Activated naive CD8-positive, alpha-beta T cell treated with anti-CD3 and anti-CD28 coated beads, Interleukin-2, amount 10 ng/mL, durations not matched to agents 7 days and 5 days (primary cell): ENCODE data around the gene MAP3K7. TPM values are rescaled to one million over a fixed set of nuclear protein-coding genes. Genes with fewer than 3 reads are reported as not detected.

Experiments
- ATAC-seq: fragments of 150-1000 bp; cut with Tn5 transposase; one replicate; pipeline ENCODE4 v1.10.0; 2021; ENCODE audit warnings: low read depth, moderate library complexity
- POLR2A ChIA-PET: fragments of 350-600 bp; sonication (Branson Sonifier 250); formaldehyde crosslinking; loops from one replicate; lab custom pipeline; 2021; ENCODE audit warnings: antibody characterized with exemption; lab: Charles Lee
- DNase-seq: peaks from one replicate; pipeline ENCODE4 v3.0.0; 2021
- H3K27ac Mint-ChIP-seq: one replicate; pipeline ENCODE4 v1.8.0; 2022; ENCODE audit warnings: mild to moderate bottlenecking, mixed read lengths
- H3K27me3 Mint-ChIP-seq: one replicate; pipeline ENCODE4 v1.8.0; 2022; ENCODE audit warnings: mild to moderate bottlenecking, moderate library complexity, mixed read lengths
- H3K36me3 Mint-ChIP-seq: one replicate; pipeline ENCODE4 v1.8.0; 2021; ENCODE audit warnings: mild to moderate bottlenecking, mixed read lengths
- H3K4me1 Mint-ChIP-seq: one replicate; pipeline ENCODE4 v1.8.0; 2021; ENCODE audit warnings: mixed read lengths
- H3K4me3 Mint-ChIP-seq: one replicate; pipeline ENCODE4 v1.8.0; 2022; ENCODE audit warnings: mild to moderate bottlenecking, moderate library complexity, mixed read lengths
- H3K9me3 Mint-ChIP-seq: one replicate; pipeline ENCODE4 v1.8.0; 2021; ENCODE audit warnings: mixed read lengths
- total RNA-seq, 2 experiments: library from RNA; stranded (reverse); gene quantifications; one replicate each; pipeline ENCODE4 v1.2.3, GENCODE V29; 2021

MAP3K7 gene
- total RNA-seq, 2 experiments from 2014 or later: 29.9 to 30.2 TPM

GRCh38 chr6:90596967-90597539, 10.2 kb upstream of the MAP3K7 start:
- Mint-ChIP-seq H3K27ac (no peak overlapping the region), H3K36me3 (no peaks in the 10 kb centered on the region), H3K27me3 (peaks cover 55% of the 10 kb centered on the region), H3K4me1 (peaks cover 3% of the 10 kb centered on the region), H3K9me3 (no peaks in the 10 kb centered on the region), H3K4me3 (no peak overlapping the region)
- POLR2A ChIA-PET: no interaction called here
- DNase-seq (no peak), ATAC-seq (no peak)

- Mint-ChIP-seq H3K9me3 (no peaks in the 10 kb centered on the region), H3K36me3 (no peaks in the 10 kb centered on the region), H3K4me1 (peaks cover 3% of the 10 kb centered on the region), H3K27ac (no peak overlapping the region), H3K4me3 (no peak overlapping the region), H3K27me3 (peaks cover 51% of the 10 kb centered on the region)
- POLR2A ChIA-PET: no interaction called here
- no peak for DNase-seq
- no peak for ATAC-seq
Observed at GRCh38 chr6:90595854-90596253, 9.0 kb upstream of the MAP3K7 start.

- Mint-ChIP-seq H3K27me3 (peaks cover 8% of the 10 kb centered on the region), H3K27ac (peak overlapping the region; percentile 94), H3K4me1 (peaks cover 34% of the 10 kb centered on the region), H3K9me3 (no peaks in the 10 kb centered on the region), H3K4me3 (peak overlapping the region; percentile 97), H3K36me3 (no peaks in the 10 kb centered on the region)
- POLR2A ChIA-PET: interaction anchor here (0.6 to 1.4 kb wide), 3 partner anchors 53 to 1236 kb away, joined by 3 to 5 read pairs (median 4); no protein-coding TSS in a partner anchor
- ATAC-seq (peak; percentile 35), DNase-seq (no peak)
Observed at GRCh38 chr6:90586546-90586835, 381 bp downstream of the MAP3K7 start.

GRCh38 chr6:90584636-90585255, 2.1 kb downstream of the MAP3K7 start:
- peaks cover 8% of the 10 kb centered on the region for H3K27me3 Mint-ChIP-seq
- peak overlapping the region; percentile 97 for H3K4me3 Mint-ChIP-seq
- no peaks in the 10 kb centered on the region for H3K9me3 Mint-ChIP-seq
- H3K36me3 Mint-ChIP-seq: no peaks in the 10 kb centered on the region
- no peak overlapping the region for H3K27ac Mint-ChIP-seq
- ATAC-seq (no peak), DNase-seq (no peak)
- H3K4me1 Mint-ChIP-seq: peaks cover 35% of the 10 kb centered on the region
- POLR2A ChIA-PET: no interaction called here

GRCh38 chr6:90583836-90584481, 2.9 kb downstream of the MAP3K7 start:
- ATAC-seq: no peak
- Mint-ChIP-seq H3K36me3 (no peaks in the 10 kb centered on the region), H3K9me3 (no peaks in the 10 kb centered on the region), H3K4me1 (peaks cover 35% of the 10 kb centered on the region), H3K4me3 (peak overlapping the region; percentile 33), H3K27me3 (peaks cover 5% of the 10 kb centered on the region), H3K27ac (no peak overlapping the region)
- no peak for DNase-seq
- POLR2A ChIA-PET: no interaction called here

- no peaks in the 10 kb centered on the region for H3K27me3 Mint-ChIP-seq
- no peaks in the 10 kb centered on the region for H3K36me3 Mint-ChIP-seq
- no peaks in the 10 kb centered on the region for H3K9me3 Mint-ChIP-seq
- DNase-seq (no peak), ATAC-seq (no peak)
- no peak overlapping the region for H3K4me3 Mint-ChIP-seq
- peaks cover 35% of the 10 kb centered on the region for H3K4me1 Mint-ChIP-seq
- POLR2A ChIA-PET: no interaction called here
- no peak overlapping the region for H3K27ac Mint-ChIP-seq
Observed at GRCh38 chr6:90583179-90583835, 3.6 kb downstream of the MAP3K7 start.

GRCh38 chr6:90581146-90581545, 5.7 kb downstream of the MAP3K7 start:
- Mint-ChIP-seq H3K27ac (no peak overlapping the region), H3K4me1 (peaks cover 27% of the 10 kb centered on the region), H3K9me3 (no peaks in the 10 kb centered on the region), H3K36me3 (no peaks in the 10 kb centered on the region), H3K27me3 (no peaks in the 10 kb centered on the region), H3K4me3 (no peak overlapping the region)
- ATAC-seq (no peak), DNase-seq (no peak)
- POLR2A ChIA-PET: no interaction called here

- POLR2A ChIA-PET: interaction anchor here (0.5 kb wide), 1 partner anchor 7 kb away, joined by 3 read pairs; no protein-coding TSS in a partner anchor
Observed at GRCh38 chr6:90578894-90579549, 7.8 kb downstream of the MAP3K7 start.

GRCh38 chr6:90575267-90575666, 11.6 kb downstream of the MAP3K7 start:
- DNase-seq (no peak), ATAC-seq (no peak)
- no peaks in the 10 kb centered on the region for H3K27me3 Mint-ChIP-seq
- peaks cover 6% of the 10 kb centered on the region for H3K4me1 Mint-ChIP-seq
- no peaks in the 10 kb centered on the region for H3K9me3 Mint-ChIP-seq
- POLR2A ChIA-PET: no interaction called here
- no peak overlapping the region for H3K4me3 Mint-ChIP-seq
- no peak overlapping the region for H3K27ac Mint-ChIP-seq
- H3K36me3 Mint-ChIP-seq: peaks cover 4% of the 10 kb centered on the region

More at GRCh38 chr6:90578894-90579549, 7.8 kb downstream of the MAP3K7 start:
- H3K4me1 Mint-ChIP-seq: peaks cover 14% of the 10 kb centered on the region
- ATAC-seq (no peak), DNase-seq (no peak)
- H3K27ac Mint-ChIP-seq: no peak overlapping the region
- no peak overlapping the region for H3K4me3 Mint-ChIP-seq
- no peaks in the 10 kb centered on the region for H3K9me3 Mint-ChIP-seq
- H3K36me3 Mint-ChIP-seq: no peaks in the 10 kb centered on the region
- no peaks in the 10 kb centered on the region for H3K27me3 Mint-ChIP-seq

GRCh38 chr6:90574610-90575009, 12.3 kb downstream of the MAP3K7 start:
- DNase-seq (no peak), ATAC-seq (no peak)
- POLR2A ChIA-PET: no interaction called here
- Mint-ChIP-seq H3K9me3 (no peaks in the 10 kb centered on the region), H3K36me3 (peaks cover 7% of the 10 kb centered on the region), H3K4me3 (no peak overlapping the region), H3K4me1 (peaks cover 5% of the 10 kb centered on the region), H3K27me3 (no peaks in the 10 kb centered on the region), H3K27ac (no peak overlapping the region)

- H3K36me3 Mint-ChIP-seq: peaks cover 12% of the 10 kb centered on the region
- H3K4me3 Mint-ChIP-seq: no peak overlapping the region
- H3K27ac Mint-ChIP-seq: no peak overlapping the region
- no peaks in the 10 kb centered on the region for H3K27me3 Mint-ChIP-seq
- DNase-seq (no peak), ATAC-seq (no peak)
- POLR2A ChIA-PET: no interaction called here
- H3K9me3 Mint-ChIP-seq: no peaks in the 10 kb centered on the region
- peaks cover 5% of the 10 kb centered on the region for H3K4me1 Mint-ChIP-seq
Observed at GRCh38 chr6:90573624-90574023, 13.2 kb downstream of the MAP3K7 start.

- no peak for DNase-seq
- no peak overlapping the region for H3K27ac Mint-ChIP-seq
- POLR2A ChIA-PET: no interaction called here
- H3K9me3 Mint-ChIP-seq: no peaks in the 10 kb centered on the region
- H3K4me3 Mint-ChIP-seq: no peak overlapping the region
- H3K27me3 Mint-ChIP-seq: no peaks in the 10 kb centered on the region
- no peak for ATAC-seq
- H3K36me3 Mint-ChIP-seq: peaks cover 15% of the 10 kb centered on the region
- peaks cover 5% of the 10 kb centered on the region for H3K4me1 Mint-ChIP-seq
Observed at GRCh38 chr6:90572856-90573255, 14.0 kb downstream of the MAP3K7 start.

GRCh38 chr6:90569223-90569622, 17.6 kb downstream of the MAP3K7 start:
- Mint-ChIP-seq H3K27ac (no peak overlapping the region), H3K4me1 (peaks cover 5% of the 10 kb centered on the region), H3K27me3 (no peaks in the 10 kb centered on the region), H3K4me3 (no peak overlapping the region), H3K9me3 (peaks cover 1% of the 10 kb centered on the region), H3K36me3 (peaks cover 44% of the 10 kb centered on the region)
- POLR2A ChIA-PET: no interaction called here
- ATAC-seq (no peak), DNase-seq (no peak)
